Measurements from ENCODE around the gene B4GALT5.
A peak's percentile ranks its signal among the peaks of the same experiment; 100 is the strongest.
"Not testable (repeated sequence)": the region's sequence is repeated elsewhere in the genome, so short reads cannot be mapped to it uniquely, and the experiment has no call there.

Gene B4GALT5

DNA sequence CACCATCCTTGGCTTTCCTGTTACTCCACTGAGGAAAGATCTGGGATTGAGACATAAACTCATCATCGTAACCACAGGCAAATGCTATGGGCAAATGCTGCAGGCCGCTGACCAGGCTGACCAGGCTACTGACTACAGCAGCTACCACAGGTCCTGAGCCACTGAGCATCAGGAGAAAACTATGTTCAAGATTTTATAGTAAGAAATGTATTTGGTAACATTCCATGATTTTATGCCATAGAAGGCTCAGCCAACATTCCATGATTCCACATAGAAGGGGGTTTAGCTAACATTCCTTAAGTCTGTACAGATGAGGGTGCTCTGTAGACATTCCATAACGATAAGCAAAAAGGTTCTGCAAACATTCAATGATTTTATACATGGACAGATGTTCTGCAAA is 16.1 kb upstream of the B4GALT5 start:
- no peak for DNase-seq (ENCODE audit: low read depth in 2 of 2)

- DNase-seq (ENCODE audit: low read depth in 2 of 2) = no peak
Observed at GRCh38 chr20:49727894-49728885, 14.5 kb upstream of the B4GALT5 start.

- DNase-seq (ENCODE audit: low read depth in 2 of 2) = no peak
Observed at GRCh38 chr20:49727478-49727877, 13.8 kb upstream of the B4GALT5 start.

- no peak for DNase-seq (ENCODE audit: low read depth in 2 of 2)
Observed at GRCh38 chr20:49725694-49726093, 12.0 kb upstream of the B4GALT5 start.

- not testable (repeated sequence) for DNase-seq (ENCODE audit: low read depth in 2 of 2)
Observed at GRCh38 chr20:49725224-49725606, 11.5 kb upstream of the B4GALT5 start.

DNA sequence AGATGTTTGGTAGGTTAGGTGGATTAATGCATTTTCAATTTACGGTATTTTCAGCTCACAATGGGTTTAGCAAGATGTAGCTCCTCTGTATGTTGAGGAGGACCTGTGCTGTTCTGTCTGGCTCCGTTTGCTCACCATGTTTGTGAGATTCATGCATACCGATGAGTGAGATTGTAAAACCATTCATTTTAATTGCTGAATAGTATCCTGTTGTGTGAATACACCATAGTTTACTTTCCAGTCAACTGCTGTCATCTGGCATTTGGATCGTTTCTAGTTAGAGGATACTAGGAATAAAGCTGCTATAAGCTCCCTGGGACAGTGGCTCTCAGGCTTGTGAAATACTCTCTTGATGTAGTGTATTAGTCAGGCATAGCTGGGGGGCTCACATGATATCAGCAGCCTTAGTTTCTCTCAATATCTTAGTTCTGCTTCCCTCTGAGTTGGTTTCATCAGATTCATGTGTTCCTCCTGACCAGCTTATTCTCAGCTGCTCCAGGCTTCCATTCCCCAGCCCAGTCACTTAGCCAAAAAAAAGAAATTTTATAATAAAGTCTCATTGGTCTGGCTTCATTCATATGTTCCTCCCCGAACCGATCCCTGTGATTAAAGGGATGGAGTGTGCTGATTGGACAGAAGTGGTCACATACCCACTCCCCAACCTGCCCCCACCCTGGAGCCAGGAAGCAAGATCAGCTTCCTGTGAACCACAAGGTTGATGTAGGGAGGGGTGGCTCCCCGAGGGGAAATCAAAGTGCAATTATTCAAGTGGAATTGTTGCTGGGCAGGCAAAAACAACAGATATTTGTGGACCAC is 10.9 kb upstream of the B4GALT5 start:
- DNase-seq (ENCODE audit: low read depth in 2 of 2) = no peak

DNA sequence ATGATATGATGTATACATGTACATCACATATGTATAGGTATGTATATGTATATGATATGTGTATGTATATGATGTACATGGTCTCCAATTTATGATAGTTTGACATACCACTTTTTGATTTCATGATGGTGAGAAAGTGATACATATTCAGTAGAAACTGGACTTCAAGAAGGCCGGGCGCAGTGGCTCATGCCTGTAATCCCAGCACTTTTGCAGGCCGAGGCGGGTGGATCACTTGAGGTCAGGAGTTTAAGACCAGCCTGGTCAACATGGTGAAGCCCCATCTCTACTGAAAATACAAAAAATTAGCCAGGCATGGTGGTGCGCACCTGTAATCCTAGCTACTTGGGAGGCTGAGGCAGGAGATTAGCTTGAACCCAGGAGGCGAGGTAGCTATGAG is 10.1 kb upstream of the B4GALT5 start:
- not testable (repeated sequence) for DNase-seq (ENCODE audit: low read depth in 2 of 2)

GRCh38 chr20:49721326-49721725 is 7.6 kb upstream of the B4GALT5 start:
- DNase-seq (ENCODE audit: low read depth in 2 of 2) = not testable (repeated sequence)

DNA sequence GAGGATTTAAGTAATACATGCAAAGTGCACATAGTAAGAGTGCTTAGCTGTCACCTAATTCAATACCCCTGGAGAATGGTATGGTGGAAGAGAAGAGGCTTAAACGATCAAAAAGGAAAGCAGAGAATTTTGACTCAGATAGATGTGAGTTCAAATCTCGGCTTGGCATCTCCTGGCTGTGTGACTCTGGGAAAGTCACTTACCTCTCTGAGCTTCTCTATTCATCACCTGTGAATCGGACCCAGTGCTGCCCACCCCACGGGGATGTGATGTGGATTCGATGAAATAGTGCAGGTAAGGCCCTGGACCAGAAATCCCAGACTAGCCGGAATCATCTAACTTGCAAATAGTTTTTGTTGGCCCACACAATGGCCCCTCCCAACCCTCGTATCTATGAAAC is 1.8 kb upstream of the B4GALT5 start:
- DNase-seq (ENCODE audit: low read depth in 2 of 2) = no peak

DNA sequence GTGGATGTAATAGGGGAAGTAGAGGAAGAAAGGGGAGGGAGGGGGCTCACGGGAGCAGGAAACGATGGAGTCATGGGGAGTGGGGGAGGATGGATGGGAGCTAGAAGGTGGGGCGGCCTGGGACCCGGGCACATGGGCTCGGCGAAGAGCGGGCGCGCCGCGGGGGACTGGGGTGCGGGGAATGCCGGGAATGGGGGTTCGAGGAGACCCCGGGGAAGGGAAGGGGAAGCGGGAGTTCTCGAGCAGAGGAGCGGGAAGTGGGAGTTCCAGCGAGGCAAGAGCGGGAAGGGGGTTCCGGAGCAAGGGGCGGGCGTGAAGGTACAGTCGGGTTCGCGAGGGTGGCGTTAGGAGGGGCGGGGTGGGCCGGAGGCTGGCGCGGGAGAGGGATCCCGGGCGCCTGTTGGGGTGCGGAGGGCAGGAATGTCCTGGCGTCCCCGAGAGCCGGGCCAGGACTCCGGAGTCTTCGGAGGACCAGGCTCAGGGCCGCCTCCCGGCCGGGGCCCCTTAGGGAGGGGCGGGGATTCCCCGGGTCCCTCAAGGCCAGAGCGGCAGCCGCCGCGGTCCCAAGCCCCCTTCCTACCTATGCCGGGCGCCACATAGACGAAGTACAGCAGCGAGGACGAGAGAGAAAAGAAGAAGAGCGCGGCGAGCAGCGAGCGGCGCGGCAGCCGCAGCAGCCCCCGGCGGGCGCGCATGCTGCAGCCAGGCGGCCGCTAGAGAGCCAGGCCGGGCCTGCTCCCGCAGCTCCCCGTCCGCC is 504 bp downstream of the B4GALT5 start:
- DNase-seq (ENCODE audit: low read depth in 2 of 2) = peak in 1 of 2 donors; percentile 23

DNA sequence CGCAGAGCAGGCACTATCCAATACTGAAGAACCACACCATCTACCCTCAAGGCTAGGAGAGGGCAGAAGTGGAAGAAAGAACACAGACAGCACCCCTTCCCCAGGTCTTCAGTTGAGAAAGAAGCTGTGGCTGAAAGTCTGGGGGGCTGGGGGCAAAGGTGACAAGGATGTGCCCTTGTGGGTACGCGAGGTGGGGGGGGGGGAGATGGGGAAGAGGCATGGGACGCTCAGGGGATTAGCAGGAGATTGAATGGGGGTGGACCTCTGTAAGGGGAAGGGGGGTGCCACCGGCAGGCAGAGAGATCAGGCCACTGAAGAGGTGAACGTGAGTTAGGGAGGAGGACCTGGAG is 1.1 kb downstream of the B4GALT5 start:
- no peak for DNase-seq (ENCODE audit: low read depth in 2 of 2)

GRCh38 chr20:49712118-49712517 is 1.6 kb downstream of the B4GALT5 start:
- no peak for DNase-seq (ENCODE audit: low read depth in 2 of 2)

DNA sequence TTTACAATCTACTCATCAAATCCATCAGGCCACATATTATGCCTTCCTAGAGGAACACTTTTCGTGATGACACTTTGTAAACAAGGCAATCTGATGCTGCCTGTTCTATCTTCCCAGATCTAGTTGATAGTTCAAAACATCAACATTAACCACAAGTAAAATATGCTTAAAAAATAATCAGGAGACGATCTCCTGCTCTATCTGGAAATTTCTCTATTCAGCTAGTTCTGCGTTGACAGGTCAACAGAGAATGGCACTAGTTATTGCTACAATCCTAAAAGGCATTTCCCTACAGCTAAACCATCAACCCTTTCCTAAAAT is 2.1 kb downstream of the B4GALT5 start:
- no peak for DNase-seq (ENCODE audit: low read depth in 2 of 2)

DNA sequence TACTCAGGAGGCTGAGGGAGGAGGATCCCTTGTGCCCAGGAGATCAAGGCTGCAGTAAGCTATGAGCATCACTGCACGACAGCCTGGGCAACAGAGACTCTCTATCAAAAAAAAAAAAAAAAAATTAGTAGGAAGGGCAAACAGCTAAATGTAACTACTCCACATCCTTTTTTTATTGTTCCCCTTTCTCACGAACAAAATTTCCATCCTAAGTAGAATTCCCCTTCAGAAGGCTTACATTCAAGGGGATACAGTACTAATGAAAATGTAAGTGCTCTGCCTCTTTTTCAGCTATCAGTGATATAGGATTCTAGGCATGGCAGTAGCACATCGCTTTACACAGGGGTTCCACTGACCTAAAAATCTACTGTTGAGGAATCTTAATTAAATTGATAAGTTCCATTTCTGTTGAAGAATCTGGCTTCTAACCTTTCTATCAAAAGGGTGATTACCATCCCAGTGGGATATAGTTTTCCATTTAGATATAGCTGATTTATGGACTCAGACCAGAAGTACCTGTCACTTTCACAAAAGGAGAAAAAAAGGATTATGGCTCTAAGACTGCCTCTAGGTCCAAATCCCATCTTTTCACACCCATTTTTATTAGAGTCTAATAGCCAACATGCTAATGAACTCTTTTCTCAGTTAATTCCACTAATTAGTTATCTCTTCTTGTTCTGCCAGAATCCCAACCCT is 2.6 kb downstream of the B4GALT5 start:
- DNase-seq (ENCODE audit: low read depth in 2 of 2) = no peak

- no peak for DNase-seq (ENCODE audit: low read depth in 2 of 2)
Observed at GRCh38 chr20:49707118-49707517, 6.6 kb downstream of the B4GALT5 start.

DNA sequence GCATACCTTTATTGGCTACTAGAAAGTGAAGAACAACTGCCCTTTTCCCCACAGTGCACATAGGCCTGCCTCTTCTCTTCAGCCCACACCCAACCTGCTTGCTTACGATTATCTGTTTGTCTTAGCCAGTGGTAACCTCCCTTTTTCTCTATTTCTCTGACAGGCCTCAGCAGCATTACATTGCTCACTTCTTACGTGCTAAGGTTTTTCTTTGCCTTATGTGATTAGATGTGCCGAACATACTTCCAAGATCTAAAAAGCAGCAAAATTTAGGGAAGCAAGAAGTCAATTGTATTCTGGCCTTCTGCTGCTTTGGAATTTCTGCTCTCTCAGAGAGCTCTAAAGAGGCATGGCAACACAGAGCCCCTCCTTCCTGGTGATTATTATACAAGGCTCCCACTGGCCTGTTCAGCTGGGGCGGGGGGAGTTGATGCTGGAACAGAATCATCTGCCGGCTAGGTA is 7.0 kb downstream of the B4GALT5 start:
- DNase-seq (ENCODE audit: low read depth in 2 of 2) = no peak

DNA sequence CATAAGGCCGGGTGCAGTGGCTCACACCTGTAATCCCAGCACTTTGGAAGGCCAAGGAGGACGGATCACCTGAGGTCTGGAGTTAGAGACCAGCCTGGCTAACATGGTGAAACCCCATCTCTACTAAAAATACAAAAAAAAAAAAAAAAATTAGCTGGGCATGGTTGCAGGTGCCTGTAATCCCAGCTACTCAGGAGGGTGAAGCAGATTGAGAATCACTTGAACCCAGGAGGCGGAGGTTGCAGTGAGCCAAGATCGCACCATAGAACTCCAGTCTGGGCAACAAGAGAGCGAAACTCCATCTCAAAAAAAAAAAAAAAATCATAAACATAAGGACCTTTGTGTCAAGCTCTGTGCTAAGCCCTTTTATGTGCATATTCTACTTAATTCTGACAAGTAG is 7.8 kb downstream of the B4GALT5 start:
- DNase-seq (ENCODE audit: low read depth in 2 of 2) = not testable (repeated sequence)

DNA sequence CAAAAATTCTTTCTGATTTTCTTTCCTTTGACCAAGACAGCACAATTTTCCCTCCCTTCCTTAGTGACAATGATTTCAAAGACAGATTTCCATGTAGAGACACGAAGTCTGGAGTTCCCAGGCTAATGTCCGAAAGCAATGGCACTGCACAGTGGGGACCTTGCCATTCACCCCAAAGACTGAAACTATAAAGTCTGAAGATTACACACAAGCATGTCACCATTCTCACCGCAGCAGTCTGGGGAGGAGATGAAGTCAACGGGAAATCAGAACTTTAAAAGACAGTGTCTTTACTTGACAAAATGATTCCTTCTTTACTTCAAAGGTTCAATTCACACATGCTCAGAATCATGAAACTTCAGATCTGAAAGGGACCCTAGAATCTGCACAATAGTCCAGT is 8.3 kb downstream of the B4GALT5 start:
- DNase-seq (ENCODE audit: low read depth in 2 of 2) = no peak

DNA sequence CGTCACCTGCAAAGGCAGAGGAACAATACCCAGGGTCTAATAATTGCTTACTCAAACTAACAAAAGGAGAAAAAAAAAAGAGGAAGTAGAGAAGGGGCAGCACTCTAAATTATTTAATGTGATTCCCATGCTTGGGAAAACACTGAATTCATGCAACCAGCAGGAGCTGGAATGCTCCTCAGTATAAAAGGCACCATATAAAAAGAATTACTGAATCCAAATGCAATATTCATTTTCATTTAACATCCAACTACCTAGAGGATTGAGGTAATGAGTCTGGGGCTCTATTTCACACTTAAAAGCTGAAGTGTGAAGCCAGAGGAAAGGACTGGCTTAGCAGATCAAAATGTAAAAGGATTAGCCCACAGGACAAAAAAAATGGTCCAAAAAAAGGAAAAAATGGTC is 8.7 kb downstream of the B4GALT5 start:
- no peak for DNase-seq (ENCODE audit: low read depth in 2 of 2)

GRCh38 chr20:49701916-49702315 is 11.8 kb downstream of the B4GALT5 start:
- no peak for DNase-seq (ENCODE audit: low read depth in 2 of 2)

GRCh38 chr20:49701241-49701790 is 12.4 kb downstream of the B4GALT5 start:
- DNase-seq (ENCODE audit: low read depth in 2 of 2) = no peak
